ENCODE measurements around the gene P2RY8.

DNA sequence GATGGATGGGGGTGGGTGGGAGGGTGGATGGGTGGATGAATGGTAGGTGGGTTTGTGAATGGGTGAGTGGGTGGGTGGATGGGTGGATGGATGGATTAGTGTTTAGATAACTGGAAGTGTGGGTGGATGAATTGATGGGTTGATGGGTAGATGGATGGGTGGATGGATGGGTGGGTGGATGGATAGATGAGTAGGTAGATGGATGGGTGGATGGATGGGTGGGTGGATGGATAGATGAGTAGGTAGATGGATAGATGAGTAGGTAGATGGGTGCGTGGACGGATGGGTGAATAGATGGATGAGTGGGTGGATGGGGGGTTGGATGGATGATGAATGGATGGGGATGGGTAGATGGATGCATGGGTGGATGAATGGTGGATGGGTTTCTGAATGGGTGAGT, 64.0 kb downstream of the P2RY8 start:
- TF ChIP-seq POLR2A (IDR thresholded peaks at IDR 0.05) = no peak
- TF ChIP-seq, protein P1, sequence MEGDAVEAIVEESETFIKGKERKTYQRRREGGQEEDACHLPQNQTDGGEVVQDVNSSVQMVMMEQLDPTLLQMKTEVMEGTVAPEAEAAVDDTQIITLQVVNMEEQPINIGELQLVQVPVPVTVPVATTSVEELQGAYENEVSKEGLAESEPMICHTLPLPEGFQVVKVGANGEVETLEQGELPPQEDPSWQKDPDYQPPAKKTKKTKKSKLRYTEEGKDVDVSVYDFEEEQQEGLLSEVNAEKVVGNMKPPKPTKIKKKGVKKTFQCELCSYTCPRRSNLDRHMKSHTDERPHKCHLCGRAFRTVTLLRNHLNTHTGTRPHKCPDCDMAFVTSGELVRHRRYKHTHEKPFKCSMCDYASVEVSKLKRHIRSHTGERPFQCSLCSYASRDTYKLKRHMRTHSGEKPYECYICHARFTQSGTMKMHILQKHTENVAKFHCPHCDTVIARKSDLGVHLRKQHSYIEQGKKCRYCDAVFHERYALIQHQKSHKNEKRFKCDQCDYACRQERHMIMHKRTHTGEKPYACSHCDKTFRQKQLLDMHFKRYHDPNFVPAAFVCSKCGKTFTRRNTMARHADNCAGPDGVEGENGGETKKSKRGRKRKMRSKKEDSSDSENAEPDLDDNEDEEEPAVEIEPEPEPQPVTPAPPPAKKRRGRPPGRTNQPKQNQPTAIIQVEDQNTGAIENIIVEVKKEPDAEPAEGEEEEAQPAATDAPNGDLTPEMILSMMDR (IDR thresholded peaks at IDR 0.05) = no peak
